Measurements from ENCODE around the gene SLC26A4. TPM values are rescaled to one million over a fixed set of nuclear protein-coding genes. Genes with fewer than 3 reads are reported as not detected.
"Not testable (repeated sequence)": the region's sequence is repeated elsewhere in the genome, so short reads cannot be mapped to it uniquely, and the experiment has no call there.

The SLC26A4 gene
- total RNA-seq, 4 donors from 2014 or later = 0.17 to 0.44 (median 0.29) TPM; not detected in 1

DNA sequence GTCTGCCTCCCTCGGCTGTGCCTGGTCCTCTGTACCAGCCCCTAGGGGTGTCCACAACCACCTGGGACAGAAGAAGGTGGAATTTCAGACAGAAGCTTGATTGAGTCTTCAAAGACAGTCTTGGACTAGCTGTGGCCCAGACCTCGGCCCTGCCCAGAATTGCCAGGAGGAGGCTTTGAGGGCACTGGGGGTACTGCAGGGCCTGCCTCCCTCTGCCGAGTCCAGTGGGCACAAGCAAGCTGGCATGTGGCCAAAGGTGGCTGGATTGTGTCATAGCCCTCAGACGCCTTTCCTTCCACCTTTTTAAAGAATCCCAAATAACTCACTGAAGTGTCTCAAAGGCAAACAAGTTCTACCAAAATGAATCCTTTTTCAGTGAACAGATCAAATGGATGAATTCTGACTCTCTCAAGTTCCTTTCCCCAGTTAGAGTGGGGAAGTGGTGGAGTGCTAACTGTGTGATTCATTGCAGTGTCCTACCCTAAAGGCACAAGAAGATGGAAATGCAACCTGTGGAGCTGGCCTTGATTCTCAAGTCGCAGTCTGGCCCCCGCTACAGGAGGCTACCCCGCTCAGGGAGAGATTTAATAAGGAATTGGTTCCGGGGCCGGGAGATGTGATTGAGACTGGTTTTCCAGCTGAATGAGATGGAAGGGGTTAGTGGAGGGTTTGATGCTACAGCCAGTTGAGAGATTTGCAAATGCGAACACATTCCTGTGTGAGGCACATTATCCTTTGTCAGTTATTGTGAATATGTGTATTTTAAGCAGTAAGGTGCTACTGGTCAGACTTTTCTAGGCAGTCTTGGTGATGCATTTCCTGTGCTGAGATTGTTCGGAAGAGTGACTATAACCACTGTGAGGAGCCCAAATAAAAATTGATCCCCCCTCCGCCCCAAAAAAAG lies 28.8 kb upstream of the SLC26A4 start:
- 90 to 91% methylated on average over 11 to 12 of the region's 12 CpGs for WGBS, 2 donors
- no peak overlapping the region for H3K4me3 ChIP-seq (ENCODE audit: low read depth, poor library complexity, severe bottlenecking)
- intact Hi-C loops (cut with DNase I; ENCODE audit: low total_unique reads) = no loop called here
- no peak for DNase-seq (ENCODE audit: low spot score in 2 of 2)
- TF ChIP-seq POLR2A (IDR thresholded peaks at IDR 0.05) = no peak
- TF ChIP-seq, protein P1, sequence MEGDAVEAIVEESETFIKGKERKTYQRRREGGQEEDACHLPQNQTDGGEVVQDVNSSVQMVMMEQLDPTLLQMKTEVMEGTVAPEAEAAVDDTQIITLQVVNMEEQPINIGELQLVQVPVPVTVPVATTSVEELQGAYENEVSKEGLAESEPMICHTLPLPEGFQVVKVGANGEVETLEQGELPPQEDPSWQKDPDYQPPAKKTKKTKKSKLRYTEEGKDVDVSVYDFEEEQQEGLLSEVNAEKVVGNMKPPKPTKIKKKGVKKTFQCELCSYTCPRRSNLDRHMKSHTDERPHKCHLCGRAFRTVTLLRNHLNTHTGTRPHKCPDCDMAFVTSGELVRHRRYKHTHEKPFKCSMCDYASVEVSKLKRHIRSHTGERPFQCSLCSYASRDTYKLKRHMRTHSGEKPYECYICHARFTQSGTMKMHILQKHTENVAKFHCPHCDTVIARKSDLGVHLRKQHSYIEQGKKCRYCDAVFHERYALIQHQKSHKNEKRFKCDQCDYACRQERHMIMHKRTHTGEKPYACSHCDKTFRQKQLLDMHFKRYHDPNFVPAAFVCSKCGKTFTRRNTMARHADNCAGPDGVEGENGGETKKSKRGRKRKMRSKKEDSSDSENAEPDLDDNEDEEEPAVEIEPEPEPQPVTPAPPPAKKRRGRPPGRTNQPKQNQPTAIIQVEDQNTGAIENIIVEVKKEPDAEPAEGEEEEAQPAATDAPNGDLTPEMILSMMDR (IDR thresholded peaks at IDR 0.05) = no peak

GRCh38 chr7:107632492-107632865 lies 28.1 kb upstream of the SLC26A4 start:
- H3K4me3 ChIP-seq (ENCODE audit: low read depth, poor library complexity, severe bottlenecking) = no peak overlapping the region
- TF ChIP-seq POLR2A (IDR thresholded peaks at IDR 0.05) = no peak
- TF ChIP-seq, protein P1 (IDR thresholded peaks at IDR 0.05) = no peak
- intact Hi-C loops (cut with DNase I; ENCODE audit: low total_unique reads) = no loop called here
- 91 to 95% methylated on average over 2 of the region's 2 CpGs for WGBS, 2 donors
- no peak for DNase-seq (ENCODE audit: low spot score in 2 of 2)

GRCh38 chr7:107638594-107638993 lies 22.0 kb upstream of the SLC26A4 start:
- intact Hi-C loops (cut with DNase I; ENCODE audit: low total_unique reads) = no loop called here
- WGBS, 2 donors = 85 to 100% methylated on average over 1 of the region's 1 CpG
- no peak for TF ChIP-seq POLR2A (IDR thresholded peaks at IDR 0.05)
- TF ChIP-seq, protein P1 (IDR thresholded peaks at IDR 0.05) = no peak
- DNase-seq (ENCODE audit: low spot score in 2 of 2) = no peak
- no peak overlapping the region for H3K4me3 ChIP-seq (ENCODE audit: low read depth, poor library complexity, severe bottlenecking)

DNA sequence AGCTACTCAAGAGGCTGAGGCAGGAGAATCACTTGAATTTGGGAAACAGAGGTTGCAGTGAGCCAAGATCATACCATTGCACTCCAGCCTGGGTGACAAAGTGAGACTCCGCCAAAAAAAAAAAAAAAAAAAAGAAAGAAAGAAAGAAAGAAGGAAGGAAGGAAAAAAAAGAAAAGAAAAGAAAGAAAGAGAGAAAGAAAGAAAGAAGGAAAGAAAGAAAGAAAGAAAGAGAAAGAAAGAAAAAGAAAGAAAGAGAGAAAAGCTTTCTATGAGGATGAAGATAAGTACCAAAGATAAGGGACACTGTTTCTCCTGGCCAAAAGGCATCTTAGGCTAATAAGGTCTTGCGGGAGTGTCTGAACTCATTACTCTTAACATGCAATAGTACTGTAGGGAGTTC lies 21.6 kb upstream of the SLC26A4 start:
- intact Hi-C loops (cut with DNase I; ENCODE audit: low total_unique reads); DNase-seq (ENCODE audit: low spot score in 2 of 2); H3K4me3 ChIP-seq (ENCODE audit: low read depth, poor library complexity, severe bottlenecking): not testable (repeated sequence)
- 95 to 96% methylated on average over 2 of the region's 2 CpGs for WGBS, 2 donors

GRCh38 chr7:107641676-107642075 lies 19.0 kb upstream of the SLC26A4 start:
- DNase-seq (ENCODE audit: low spot score in 2 of 2) = no peak
- 58 to 59% methylated on average over 1 of the region's 1 CpG for WGBS, 2 donors
- no peak overlapping the region for H3K4me3 ChIP-seq (ENCODE audit: low read depth, poor library complexity, severe bottlenecking)
- TF ChIP-seq, protein P1 (IDR thresholded peaks at IDR 0.05) = no peak
- no peak for TF ChIP-seq POLR2A (IDR thresholded peaks at IDR 0.05)
- intact Hi-C loops (cut with DNase I; ENCODE audit: low total_unique reads) = no loop called here

GRCh38 chr7:107642501-107642900 lies 18.1 kb upstream of the SLC26A4 start:
- WGBS, 2 donors = 83% methylated on average over 4 of the region's 4 CpGs
- no peak for TF ChIP-seq POLR2A (IDR thresholded peaks at IDR 0.05)
- TF ChIP-seq, protein P1 (IDR thresholded peaks at IDR 0.05) = no peak
- no peak for DNase-seq (ENCODE audit: low spot score in 2 of 2)
- H3K4me3 ChIP-seq (ENCODE audit: low read depth, poor library complexity, severe bottlenecking) = no peak overlapping the region
- intact Hi-C loops (cut with DNase I; ENCODE audit: low total_unique reads) = no loop called here
